Prostate gland (tissue), 2 donors: ENCODE results near the gene LIPC.

Source experiments
- CTCF ChIP-seq, 4 experiments: fragments of 200-600 bp in 2 of 4; fragments of 450-650 bp in 2 of 4; sonication (generic) in 2 of 4; IDR thresholded peaks; 1 replicate in 3 of 4; 2 replicates in 1 of 4; pipeline ENCODE4 v1.5.1; 2016 to 2019; ENCODE audit warnings: antibody characterized with exemption in 4 of 4, mild to moderate bottlenecking in 2 of 4, moderate library complexity in 2 of 4
- POLR2AphosphoS5 ChIP-seq: sonication (generic); formaldehyde crosslinking; IDR thresholded peaks from one replicate; pipeline ENCODE4 v1.6.1; 2017; ENCODE audit warnings: antibody characterized with exemption

GRCh38 chr15:58602823-58603222, 171.0 kb downstream of the LIPC start:
- TF ChIP-seq CTCF (IDR thresholded peaks at IDR 0.05) (no peak), POLR2AphosphoS5 (no peak)
